Progenitor cell of endocrine pancreas (in vitro differentiated cells): ENCODE results near the gene CORO6. TPM values are rescaled to one million over a fixed set of nuclear protein-coding genes. Genes with fewer than 3 reads are reported as not detected.

Experiments used
- DNase-seq: peaks from one replicate; pipeline ENCODE4 v3.0.0; 2021; ENCODE audit warnings: low spot score; ENCODE audit not compliant: unreplicated experiment
- H3K27ac Mint-ChIP-seq: 2 replicates; pipeline ENCODE4 v1.8.0; 2021; ENCODE audit warnings: mild to moderate bottlenecking, moderate library complexity, mixed read lengths
- H3K27me3 Mint-ChIP-seq: 2 replicates; pipeline ENCODE4 v1.8.0; 2021; ENCODE audit warnings: mixed read lengths
- H3K36me3 Mint-ChIP-seq: 2 replicates; pipeline ENCODE4 v1.8.0; 2022; ENCODE audit warnings: mixed read lengths; ENCODE audit not compliant: insufficient read depth
- H3K4me1 Mint-ChIP-seq: 2 replicates; pipeline ENCODE4 v1.8.0; 2021; ENCODE audit warnings: low read depth, mixed read lengths
- H3K4me3 Mint-ChIP-seq: 2 replicates; pipeline ENCODE4 v1.8.0; 2021; ENCODE audit warnings: low read depth, mild to moderate bottlenecking, moderate library complexity, mixed read lengths
- H3K9me3 Mint-ChIP-seq: 2 replicates; pipeline ENCODE4 v1.8.0; 2021; ENCODE audit warnings: low read depth, mixed read lengths
- CTCF ChIP-seq: fragments of 200-600 bp; sonication (generic); IDR thresholded peaks from one replicate; pipeline ENCODE4 v1.5.0; 2021; ENCODE audit warnings: antibody characterized with exemption, mild to moderate bottlenecking; ENCODE audit not compliant: unreplicated experiment
- total RNA-seq: library from RNA; stranded (reverse); gene quantifications from 2 replicates; pipeline ENCODE4 v1.2.1, GENCODE V29; 2021

Gene CORO6
- total RNA-seq, 1 donor from 2014 or later, result not detected

DNA sequence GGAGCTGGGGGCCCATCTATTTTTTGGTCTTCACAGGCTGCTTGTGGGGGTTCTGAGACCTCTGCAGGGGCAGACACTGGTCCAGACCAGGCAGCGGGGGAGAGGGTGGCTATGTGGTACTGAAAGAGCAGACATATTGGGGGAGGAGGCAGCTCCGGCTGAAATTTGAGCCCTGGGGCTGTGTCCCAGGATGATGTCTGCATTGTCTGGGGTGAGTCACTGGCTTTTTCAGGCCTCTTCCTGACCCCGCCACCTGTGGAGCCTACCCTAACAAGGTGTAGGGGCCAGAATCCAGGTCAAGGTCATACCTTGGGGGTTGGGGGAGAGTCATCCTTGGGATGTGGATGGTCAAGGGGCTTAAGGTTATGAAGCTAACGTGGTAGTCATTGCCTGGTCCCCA lies 2.4 kb downstream of the CORO6 start:
- H3K4me3 Mint-ChIP-seq, result no peak overlapping the region
- H3K36me3 Mint-ChIP-seq, result no peaks in the 10 kb centered on the region
- H3K4me1 Mint-ChIP-seq, result peaks cover 5% of the 10 kb centered on the region
- peaks cover 90% of the 10 kb centered on the region for H3K27me3 Mint-ChIP-seq
- DNase-seq, result no peak
- H3K27ac Mint-ChIP-seq, result no peak overlapping the region
- no peaks in the 10 kb centered on the region for H3K9me3 Mint-ChIP-seq
- TF ChIP-seq CTCF, result no peak

DNA sequence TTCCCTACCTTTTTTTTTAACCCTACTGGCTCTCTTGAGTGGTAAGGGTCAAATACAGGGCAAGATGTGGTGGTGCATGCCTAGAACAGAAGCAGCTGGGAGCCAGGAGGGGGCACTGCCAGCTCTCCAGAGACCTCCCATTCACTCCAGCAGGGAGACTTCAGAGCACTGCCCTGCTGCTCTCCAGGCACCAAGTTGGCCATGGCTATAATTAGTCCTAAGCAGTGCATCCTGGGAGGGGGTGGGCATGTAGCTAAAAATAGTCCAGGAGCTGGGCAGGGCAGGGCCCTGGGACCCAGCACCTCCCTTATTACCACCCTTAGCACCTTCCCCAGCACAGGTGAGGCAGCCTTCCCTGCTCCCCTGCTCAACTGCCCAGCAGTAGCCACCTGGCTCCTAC lies 3.5 kb downstream of the CORO6 start:
- no peaks in the 10 kb centered on the region for H3K9me3 Mint-ChIP-seq
- peaks cover 92% of the 10 kb centered on the region for H3K27me3 Mint-ChIP-seq
- H3K4me3 Mint-ChIP-seq, result no peak overlapping the region
- peaks cover 5% of the 10 kb centered on the region for H3K4me1 Mint-ChIP-seq
- no peak overlapping the region for H3K27ac Mint-ChIP-seq
- H3K36me3 Mint-ChIP-seq, result no peaks in the 10 kb centered on the region
- TF ChIP-seq CTCF, result no peak
- DNase-seq, result no peak

DNA sequence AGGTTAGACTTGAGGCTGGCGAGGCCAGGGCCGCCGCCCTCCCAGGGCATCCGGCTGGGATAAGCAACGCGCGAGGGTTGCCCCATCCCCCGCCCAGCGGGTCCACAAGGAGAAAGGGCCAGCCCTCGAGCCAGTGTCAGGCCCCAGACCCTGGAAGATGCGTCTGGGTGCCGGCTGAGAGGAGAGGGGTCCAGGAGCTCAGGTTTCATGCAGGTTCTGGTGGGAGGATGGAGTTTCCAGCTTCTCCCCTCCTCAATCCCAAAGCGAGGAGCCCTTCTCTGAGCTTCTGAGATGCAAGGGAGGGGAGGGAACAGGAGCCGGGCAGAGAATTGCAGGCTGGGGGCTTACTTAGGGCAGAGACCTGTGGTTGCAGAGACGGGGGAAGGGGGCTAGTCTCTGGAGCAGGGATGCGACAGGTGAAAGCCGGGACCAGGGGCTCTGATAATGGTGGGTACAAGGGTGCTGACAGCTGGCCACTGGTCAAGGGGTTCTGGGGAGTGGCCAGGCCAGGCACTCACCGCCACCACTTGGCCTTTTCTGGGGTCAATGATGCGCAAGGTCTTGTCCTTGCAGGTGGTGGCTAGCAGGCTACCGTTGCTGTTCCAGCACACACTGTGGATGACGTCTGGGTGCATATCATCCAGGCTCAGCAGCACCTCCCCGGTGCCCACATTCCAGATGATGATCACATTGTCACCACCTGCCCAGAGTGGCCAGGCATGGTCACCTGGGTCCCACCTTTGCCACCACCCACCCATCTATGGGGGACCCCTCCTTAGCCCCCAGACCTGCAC lies 4.2 kb downstream of the CORO6 start:
- H3K9me3 Mint-ChIP-seq, result no peaks in the 10 kb centered on the region
- peaks cover 91% of the 10 kb centered on the region for H3K27me3 Mint-ChIP-seq
- no peak overlapping the region for H3K27ac Mint-ChIP-seq
- H3K4me1 Mint-ChIP-seq, result peaks cover 5% of the 10 kb centered on the region
- H3K4me3 Mint-ChIP-seq, result no peak overlapping the region
- no peak for TF ChIP-seq CTCF
- DNase-seq, result no peak
- H3K36me3 Mint-ChIP-seq, result no peaks in the 10 kb centered on the region

GRCh38 chr17:29617481-29618271 lies 5.0 kb downstream of the CORO6 start:
- peaks cover 83% of the 10 kb centered on the region for H3K27me3 Mint-ChIP-seq
- DNase-seq, result no peak
- no peaks in the 10 kb centered on the region for H3K9me3 Mint-ChIP-seq
- TF ChIP-seq CTCF, result peak; percentile 60
- no peak overlapping the region for H3K4me3 Mint-ChIP-seq
- H3K27ac Mint-ChIP-seq, result no peak overlapping the region
- peaks cover 5% of the 10 kb centered on the region for H3K4me1 Mint-ChIP-seq
- H3K36me3 Mint-ChIP-seq, result no peaks in the 10 kb centered on the region

GRCh38 chr17:29617125-29617480 lies 5.6 kb downstream of the CORO6 start:
- DNase-seq, result peak; percentile 57
- Mint-ChIP-seq H3K27ac (no peak overlapping the region), H3K36me3 (no peaks in the 10 kb centered on the region), H3K4me1 (peaks cover 5% of the 10 kb centered on the region), H3K4me3 (no peak overlapping the region), H3K27me3 (peaks cover 81% of the 10 kb centered on the region), H3K9me3 (no peaks in the 10 kb centered on the region)
- TF ChIP-seq CTCF, result peak; percentile 64
